ENCODE results near the gene CTTN. TPM values are rescaled to one million over a fixed set of nuclear protein-coding genes. Genes with fewer than 3 reads are reported as not detected.

The CTTN gene
- total RNA-seq, 4 donors from 2014 or later: 92.8 to 226 (median 134) TPM

DNA sequence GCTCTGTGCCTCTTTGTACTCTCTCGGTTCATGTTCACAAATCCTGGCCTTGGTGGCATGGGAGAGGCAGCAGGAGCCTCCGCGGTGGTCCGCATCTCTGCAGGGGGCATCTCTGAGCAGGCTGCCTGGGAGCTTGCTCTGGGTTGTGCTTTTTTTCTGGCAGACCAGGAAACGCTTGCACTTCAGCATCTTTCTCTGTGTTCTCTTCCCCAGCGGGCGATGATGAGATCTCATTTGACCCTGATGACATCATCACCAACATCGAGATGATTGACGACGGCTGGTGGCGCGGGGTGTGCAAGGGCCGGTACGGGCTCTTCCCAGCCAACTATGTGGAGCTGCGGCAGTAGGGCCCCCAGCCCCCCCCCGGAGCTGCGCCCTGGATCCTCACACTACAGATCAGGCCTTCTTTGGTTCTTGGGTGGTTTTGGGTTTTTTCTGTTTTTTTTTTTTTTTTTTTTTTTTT, 36.5 kb downstream of the CTTN start:
- H3K4me1 ChIP-seq: no peaks in the 10 kb centered on the region
- DNase-seq (no peak), ATAC-seq (no peak)
- no peaks in the 10 kb centered on the region for H3K9me3 ChIP-seq
- intact Hi-C loops (cut with DNase I; ENCODE audit: low total_unique reads) (no loop called here), in situ Hi-C loops (cut with MboI; ENCODE audit: low sequenced_read_pairs in 4 of 4) (no loop called here)
- TF ChIP-seq, protein P1, sequence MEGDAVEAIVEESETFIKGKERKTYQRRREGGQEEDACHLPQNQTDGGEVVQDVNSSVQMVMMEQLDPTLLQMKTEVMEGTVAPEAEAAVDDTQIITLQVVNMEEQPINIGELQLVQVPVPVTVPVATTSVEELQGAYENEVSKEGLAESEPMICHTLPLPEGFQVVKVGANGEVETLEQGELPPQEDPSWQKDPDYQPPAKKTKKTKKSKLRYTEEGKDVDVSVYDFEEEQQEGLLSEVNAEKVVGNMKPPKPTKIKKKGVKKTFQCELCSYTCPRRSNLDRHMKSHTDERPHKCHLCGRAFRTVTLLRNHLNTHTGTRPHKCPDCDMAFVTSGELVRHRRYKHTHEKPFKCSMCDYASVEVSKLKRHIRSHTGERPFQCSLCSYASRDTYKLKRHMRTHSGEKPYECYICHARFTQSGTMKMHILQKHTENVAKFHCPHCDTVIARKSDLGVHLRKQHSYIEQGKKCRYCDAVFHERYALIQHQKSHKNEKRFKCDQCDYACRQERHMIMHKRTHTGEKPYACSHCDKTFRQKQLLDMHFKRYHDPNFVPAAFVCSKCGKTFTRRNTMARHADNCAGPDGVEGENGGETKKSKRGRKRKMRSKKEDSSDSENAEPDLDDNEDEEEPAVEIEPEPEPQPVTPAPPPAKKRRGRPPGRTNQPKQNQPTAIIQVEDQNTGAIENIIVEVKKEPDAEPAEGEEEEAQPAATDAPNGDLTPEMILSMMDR (IDR thresholded peaks at IDR 0.05 in 4 of 5, conservative IDR thresholded peaks at IDR 0.05 in 1 of 5): no peak
- no peak for TF ChIP-seq POLR2A (IDR thresholded peaks at IDR 0.05)
- H3K4me3 ChIP-seq: no peak overlapping the region
- peaks cover 0 to 74% of the 10 kb centered on the region in 2 donors for H3K36me3 ChIP-seq
- H3K27ac ChIP-seq: no peak overlapping the region
- no peaks in the 10 kb centered on the region for H3K27me3 ChIP-seq

DNA sequence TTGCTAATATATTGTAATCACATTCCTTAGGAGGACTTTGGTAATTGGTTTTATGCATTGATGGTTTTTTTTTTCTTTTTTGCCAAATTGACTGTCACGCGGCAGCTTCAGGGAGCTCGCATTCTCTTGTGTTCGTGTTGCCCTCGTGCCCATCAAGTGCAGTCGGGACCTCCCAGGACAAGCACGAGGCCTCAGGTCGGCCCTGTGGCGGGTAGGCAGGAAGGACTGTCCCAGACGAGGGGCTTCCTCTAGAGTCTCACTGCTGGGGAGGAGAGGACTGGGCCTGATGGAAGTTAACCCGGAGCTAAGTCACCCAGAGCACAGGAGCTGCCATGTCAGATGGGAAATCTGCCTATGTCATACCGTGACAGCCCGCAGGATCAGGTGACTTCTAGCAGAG, 37.0 kb downstream of the CTTN start:
- no peaks in the 10 kb centered on the region for H3K4me1 ChIP-seq
- H3K9me3 ChIP-seq: no peaks in the 10 kb centered on the region
- H3K27ac ChIP-seq: no peak overlapping the region
- no peak for TF ChIP-seq POLR2A (IDR thresholded peaks at IDR 0.05)
- no peak overlapping the region for H3K4me3 ChIP-seq
- intact Hi-C loops (cut with DNase I; ENCODE audit: low total_unique reads) (no loop called here), in situ Hi-C loops (cut with MboI; ENCODE audit: low sequenced_read_pairs in 4 of 4) (no loop called here)
- no peak for ATAC-seq
- no peak for DNase-seq
- H3K27me3 ChIP-seq: no peaks in the 10 kb centered on the region
- H3K36me3 ChIP-seq: peaks cover 0 to 69% of the 10 kb centered on the region in 2 donors

DNA sequence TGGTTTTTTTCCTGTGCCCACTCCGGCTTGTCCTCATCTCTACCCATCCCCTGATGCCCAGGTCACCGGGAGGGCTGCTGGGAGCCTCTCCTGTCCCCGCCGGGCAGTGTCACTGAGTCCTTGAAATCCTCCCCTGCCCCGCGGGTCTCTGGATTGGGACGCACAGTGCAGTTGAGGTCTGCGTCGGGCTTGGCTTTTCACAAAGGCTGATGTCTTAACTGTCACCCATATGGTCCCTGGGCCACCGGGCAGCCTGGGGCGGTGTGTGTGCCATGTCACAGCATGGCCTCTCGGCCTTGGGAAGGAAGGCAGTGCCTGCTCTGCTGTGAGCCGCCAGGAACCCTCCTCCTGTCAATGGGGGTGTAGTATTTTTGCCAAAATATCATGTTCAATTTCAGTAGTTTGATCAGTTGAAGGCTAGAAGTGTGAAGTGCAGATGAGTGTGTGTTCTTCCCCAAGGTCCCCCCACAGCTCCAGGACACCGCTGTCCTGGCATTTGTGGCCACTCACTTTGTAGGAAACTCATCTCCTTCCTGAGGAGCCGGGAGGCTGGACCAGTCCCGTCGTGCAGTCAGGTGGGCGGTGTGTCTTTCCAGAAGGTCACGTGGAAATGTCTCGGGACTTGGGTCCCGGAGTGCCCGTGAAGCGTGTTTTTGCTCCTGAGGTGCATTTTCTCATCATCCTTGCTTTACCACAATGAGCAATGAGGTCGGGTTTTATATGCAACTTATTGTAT, 37.6 kb downstream of the CTTN start:
- intact Hi-C loops (cut with DNase I; ENCODE audit: low total_unique reads): no loop called here
- TF ChIP-seq, protein P1 (IDR thresholded peaks at IDR 0.05 in 4 of 5, conservative IDR thresholded peaks at IDR 0.05 in 1 of 5): no peak
- no peak for TF ChIP-seq POLR2A (IDR thresholded peaks at IDR 0.05)
- H3K4me3 ChIP-seq: no peak overlapping the region
- no peaks in the 10 kb centered on the region for H3K27me3 ChIP-seq
- no peak for DNase-seq
- H3K36me3 ChIP-seq: peaks cover 0 to 64% of the 10 kb centered on the region in 2 donors
- no peaks in the 10 kb centered on the region for H3K4me1 ChIP-seq
- no peak overlapping the region for H3K27ac ChIP-seq
- no peak for ATAC-seq
- in situ Hi-C loops (cut with MboI; ENCODE audit: low sequenced_read_pairs in 4 of 4): no loop called here
- H3K9me3 ChIP-seq: no peaks in the 10 kb centered on the region

DNA sequence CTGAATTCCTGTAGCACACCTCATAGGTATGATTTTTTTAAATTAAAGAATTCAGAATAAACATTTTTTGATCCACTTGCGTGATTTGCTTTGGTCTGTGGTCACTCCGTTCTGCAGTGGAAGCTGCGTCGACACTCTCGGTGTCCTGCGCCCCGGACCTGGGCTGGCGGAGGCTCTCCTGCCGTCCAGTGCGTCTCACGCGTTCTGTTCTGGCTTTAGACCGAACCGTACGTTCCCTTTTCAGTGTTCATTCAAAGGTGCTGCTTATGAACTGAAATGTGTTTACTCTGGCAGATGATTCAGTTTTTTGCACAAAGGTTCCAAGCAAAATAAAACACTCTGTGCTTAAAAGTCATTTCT, 38.2 kb downstream of the CTTN start:
- DNase-seq (no peak), ATAC-seq (no peak)
- Histone ChIP-seq H3K27ac (no peak overlapping the region), H3K9me3 (no peaks in the 10 kb centered on the region), H3K36me3 (peaks cover 0 to 58% of the 10 kb centered on the region in 2 donors), H3K27me3 (no peaks in the 10 kb centered on the region), H3K4me1 (no peaks in the 10 kb centered on the region), H3K4me3 (no peak overlapping the region)
- intact Hi-C loops (cut with DNase I; ENCODE audit: low total_unique reads): no loop called here
- no peak for TF ChIP-seq POLR2A (IDR thresholded peaks at IDR 0.05)
- TF ChIP-seq, protein P1 (IDR thresholded peaks at IDR 0.05 in 4 of 5, conservative IDR thresholded peaks at IDR 0.05 in 1 of 5): no peak
- in situ Hi-C loops (cut with MboI; ENCODE audit: low sequenced_read_pairs in 4 of 4): no loop called here

DNA sequence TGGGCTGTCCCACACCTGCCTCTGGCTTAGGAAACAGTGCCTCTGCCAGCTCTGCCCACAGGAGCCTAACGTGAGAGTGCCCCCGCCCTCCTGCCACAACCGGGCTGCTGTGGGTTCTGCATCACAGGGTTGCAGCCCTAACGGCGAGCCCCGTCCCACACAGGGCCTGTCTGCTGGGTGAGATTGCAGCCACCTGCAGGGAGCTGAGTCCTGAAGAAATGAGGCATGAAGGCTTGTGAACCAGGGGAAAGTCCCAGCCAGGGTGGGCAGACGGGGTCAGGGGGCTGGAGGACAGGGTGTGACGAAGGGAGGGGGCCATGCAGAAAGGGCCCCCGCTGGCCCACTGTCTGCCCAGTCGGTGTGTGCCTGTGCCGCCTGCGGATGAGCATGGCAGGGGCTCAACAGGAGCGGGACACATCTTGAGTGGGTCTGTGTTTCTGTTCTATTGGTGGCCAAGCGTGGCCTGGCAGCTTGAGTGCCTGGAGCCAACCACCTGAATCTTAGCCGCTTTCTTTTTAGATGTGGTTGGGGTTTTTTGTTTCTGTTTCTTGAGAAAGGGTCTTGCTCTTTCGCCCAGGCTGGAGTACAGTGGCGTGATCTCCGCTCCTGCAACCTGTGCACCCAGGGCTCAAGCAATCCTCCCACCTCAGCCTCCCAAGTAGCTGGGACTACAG, 38.9 kb downstream of the CTTN start:
- DNase-seq (no peak), ATAC-seq (no peak)
- H3K4me3 ChIP-seq: no peak overlapping the region
- intact Hi-C loops (cut with DNase I; ENCODE audit: low total_unique reads) (no loop called here), in situ Hi-C loops (cut with MboI; ENCODE audit: low sequenced_read_pairs in 4 of 4) (no loop called here)
- no peaks in the 10 kb centered on the region for H3K4me1 ChIP-seq
- H3K27ac ChIP-seq: no peak overlapping the region
- H3K9me3 ChIP-seq: no peaks in the 10 kb centered on the region
- peaks cover 0 to 50% of the 10 kb centered on the region in 2 donors for H3K36me3 ChIP-seq
- no peaks in the 10 kb centered on the region for H3K27me3 ChIP-seq
- no peak for TF ChIP-seq POLR2A (IDR thresholded peaks at IDR 0.05)
- TF ChIP-seq, protein P1 (IDR thresholded peaks at IDR 0.05 in 4 of 5, conservative IDR thresholded peaks at IDR 0.05 in 1 of 5): no peak
